A673 (cell line): Measurements from ENCODE around the gene CYS1.

Experiments
- CTCF ChIP-seq: fragments of 300-800, 200-600 bp; sonication (generic); conservative IDR thresholded peaks from 2 replicates; pipeline ENCODE4 v1.5.1; 2017; ENCODE audit warnings: low read depth, mild to moderate bottlenecking, antibody characterized with exemption, low read length, moderate library complexity, mixed read lengths
- EZH2 ChIP-seq: fragments of 200-600 bp; sonication (generic); IDR thresholded peaks from 2 replicates; pipeline ENCODE4 v1.6.1; 2017; ENCODE audit warnings: borderline replicate concordance, low read depth, mild to moderate bottlenecking, mixed read lengths, antibody characterized with exemption, low read length; ENCODE audit not compliant: poor library complexity, severe bottlenecking

DNA sequence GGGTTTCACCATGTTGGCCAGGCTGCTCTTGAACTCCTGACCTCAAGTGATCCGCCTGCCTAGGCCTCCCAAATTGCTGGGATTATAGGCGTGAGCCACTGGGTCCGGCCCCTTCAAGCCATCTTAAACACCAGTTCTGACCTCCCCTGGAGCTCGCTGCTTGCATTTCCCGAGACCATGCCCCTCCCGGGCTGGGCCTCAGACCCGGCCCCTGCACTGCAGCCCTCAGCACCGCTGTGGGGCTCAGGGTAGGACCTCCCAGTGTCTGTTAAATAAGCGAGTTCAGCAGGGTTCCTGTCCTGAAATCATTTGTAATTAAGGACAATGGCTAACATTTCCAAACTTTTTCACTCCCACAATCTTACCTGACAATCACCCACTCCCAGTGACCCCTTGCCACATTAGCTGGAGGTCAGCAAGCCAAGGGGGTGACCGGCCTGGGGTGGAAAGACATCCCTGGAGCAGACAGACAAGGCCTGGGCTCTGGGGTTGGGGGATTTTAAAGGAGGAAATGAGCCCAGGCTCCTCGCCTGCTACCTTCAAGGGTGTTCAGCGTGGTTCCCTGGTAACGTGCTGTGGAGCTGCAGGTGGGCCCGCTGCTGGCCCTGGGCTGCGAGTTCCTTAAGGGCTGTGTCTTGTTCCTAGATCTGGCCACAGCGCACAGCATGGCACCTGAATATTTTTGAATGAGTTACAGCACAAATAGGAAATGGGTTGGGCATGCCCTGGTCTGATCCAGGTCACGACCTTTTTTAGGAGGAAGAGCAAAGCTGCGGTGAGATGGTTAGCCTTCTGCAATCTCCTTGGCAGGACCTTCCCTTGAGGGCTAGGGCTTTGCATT is 15.1 kb downstream of the CYS1 start:
- TF ChIP-seq CTCF = no peak
- no peak for TF ChIP-seq EZH2
